IMR-90 (cell line): ENCODE results near the gene PRMT7. TPM values are rescaled to one million over a fixed set of nuclear protein-coding genes. Genes with fewer than 3 reads are reported as not detected.

Experiments used
- ATAC-seq: fragments of 200-7000 bp; cut with Tn5 transposase; 2 replicates; pipeline ENCODE4 v1.9.1; 2020; ENCODE audit warnings: low read depth, mild to moderate bottlenecking, moderate library complexity
- BruUV-seq: library from RNA; stranded (reverse); fragments of 400-500 nt; replicated peaks from 2 replicates; lab custom pipeline; 2021; lab: Mats Ljungman, UMichigan
- CTCF ChIA-PET: fragments of 300-600 bp; formaldehyde crosslinking; extraction: SDS; loops from one replicate; lab custom pipeline; 2021; ENCODE audit warnings: antibody characterized with exemption; lab: Yijun Ruan, JAX
- POLR2A ChIA-PET: fragments of 300-600 bp; sonication (Branson Sonifier 250); formaldehyde crosslinking; loops from one replicate; lab custom pipeline; 2022; ENCODE audit warnings: antibody characterized with exemption; ENCODE audit not compliant: unreplicated experiment; lab: Charles Lee
- DNase-seq: peaks from one replicate; pipeline ENCODE4 v3.0.0; 2013
- H2AFZ ChIP-seq: replicated peaks from 2 replicates; pipeline ENCODE3; 2013; ENCODE audit warnings: low read length, mild to moderate bottlenecking; ENCODE audit not compliant: poor library complexity
- H2AK5ac ChIP-seq: 2 replicates; pipeline ENCODE4 v1.6.1; 2013; ENCODE audit warnings: low read depth, low read length, inconsistent platforms
- H2AK9ac ChIP-seq: replicated peaks from 2 replicates; pipeline ENCODE3; 2013; ENCODE audit warnings: mild to moderate bottlenecking, low read depth, low read length, moderate library complexity; ENCODE audit not compliant: poor library complexity
- H2BK120ac ChIP-seq: 2 replicates; pipeline ENCODE4 v1.6.1; 2013; ENCODE audit warnings: low read depth, low read length, inconsistent platforms
- H2BK15ac ChIP-seq: 3 replicates; pipeline ENCODE4 v1.6.1; 2013; ENCODE audit warnings: low read depth, low read length, inconsistent platforms
- H2BK20ac ChIP-seq: 2 replicates; pipeline ENCODE4 v1.6.1; 2013; ENCODE audit warnings: low read depth, mild to moderate bottlenecking, inconsistent platforms, low read length, moderate library complexity
- H2BK5ac ChIP-seq: 2 replicates; pipeline ENCODE4 v1.6.1; 2013; ENCODE audit warnings: mild to moderate bottlenecking, low read depth, low read length, inconsistent platforms; ENCODE audit not compliant: poor library complexity, severe bottlenecking
- H3K14ac ChIP-seq: replicated peaks from 2 replicates; pipeline ENCODE4 v1.6.1; 2013; ENCODE audit warnings: low read depth, low read length, inconsistent platforms
- H3K18ac ChIP-seq: 2 replicates; pipeline ENCODE4 v1.6.1; 2013; ENCODE audit warnings: low read depth, low read length, control low read depth
- H3K23ac ChIP-seq: 2 replicates; pipeline ENCODE4 v1.6.1; 2013; ENCODE audit warnings: low read depth, low read length, inconsistent platforms
- H3K27ac ChIP-seq: 2 replicates; pipeline ENCODE4 v1.5.1; 2013; ENCODE audit warnings: mild to moderate bottlenecking, control low read depth, low read length; ENCODE audit not compliant: insufficient read depth
- H3K27me3 ChIP-seq: 2 replicates; pipeline ENCODE4 v1.6.1; 2013; ENCODE audit warnings: low read length; ENCODE audit not compliant: control insufficient read depth, insufficient read depth
- H3K36me3 ChIP-seq: 2 replicates; pipeline ENCODE4 v1.6.1; 2013; ENCODE audit warnings: low read length, mixed read lengths; ENCODE audit not compliant: control insufficient read depth, insufficient read depth
- H3K4ac ChIP-seq: 2 replicates; pipeline ENCODE4 v1.6.1; 2013; ENCODE audit warnings: low read depth, low read length, inconsistent platforms
- H3K4me1 ChIP-seq: 2 replicates; pipeline ENCODE4 v1.6.1; 2013; ENCODE audit warnings: low read length, mixed read lengths; ENCODE audit not compliant: control insufficient read depth, insufficient read depth
- H3K4me2 ChIP-seq: 2 replicates; pipeline ENCODE4 v1.6.1; 2013; ENCODE audit warnings: low read depth, mild to moderate bottlenecking, control low read depth, low read length, moderate library complexity
- H3K4me3 ChIP-seq: 2 replicates; pipeline ENCODE4 v1.5.1; 2013; ENCODE audit warnings: low read depth, mild to moderate bottlenecking, control low read depth, low read length, moderate library complexity; ENCODE audit not compliant: insufficient read depth
- H3K56ac ChIP-seq: 2 replicates; pipeline ENCODE4 v1.6.1; 2013; ENCODE audit warnings: low read length, inconsistent platforms; ENCODE audit not compliant: insufficient read depth; ENCODE audit errors: extremely low read depth
- H3K79me1 ChIP-seq, 2 experiments: 2 replicates each; pipeline ENCODE4 v1.6.1; 2013; ENCODE audit warnings: low read length in 2 of 2, inconsistent platforms in 1 of 2, low read depth in 1 of 2
- H3K9ac ChIP-seq: 2 replicates; pipeline ENCODE4 v1.6.1; 2013; ENCODE audit warnings: low read depth, low read length, control low read depth
- H3K9me1 ChIP-seq: 2 replicates; pipeline ENCODE4 v1.6.1; 2013; ENCODE audit warnings: low read length, inconsistent platforms; ENCODE audit not compliant: insufficient read depth
- H3K9me3 ChIP-seq: 2 replicates; pipeline ENCODE4 v1.6.1; 2013; ENCODE audit warnings: low read length; ENCODE audit not compliant: control insufficient read depth, insufficient read depth
- H4K20me1 ChIP-seq: 2 replicates; pipeline ENCODE4 v1.6.1; 2013; ENCODE audit warnings: low read length, inconsistent platforms; ENCODE audit not compliant: insufficient read depth
- H4K5ac ChIP-seq: 2 replicates; pipeline ENCODE4 v1.6.1; 2013; ENCODE audit warnings: mild to moderate bottlenecking, low read depth, low read length, control low read depth
- H4K8ac ChIP-seq, 2 experiments: 2 replicates each; pipeline ENCODE4 v1.6.1; 2013; ENCODE audit warnings: low read depth in 2 of 2, low read length in 2 of 2, control low read depth in 1 of 2, inconsistent platforms in 1 of 2
- H4K91ac ChIP-seq: 2 replicates; pipeline ENCODE4 v1.6.1; 2013; ENCODE audit warnings: low read depth, low read length, inconsistent platforms; ENCODE audit not compliant: insufficient read depth
- NFE2L2 ChIP-seq: fragments of 150-350 bp; IDR thresholded peaks from 2 replicates; pipeline ENCODE4 v1.6.1; 2016; ENCODE audit warnings: low read depth, mild to moderate bottlenecking, low read length
- WGBS, 2 experiments: methylation state at CpG; one replicate each; pipeline versions ENCODE4 v1.1.5 to v1.1.7; 2013; ENCODE audit warnings: missing lambda C conversion rate in 2 of 2; ENCODE audit not compliant: insufficient read length in 1 of 2; ENCODE audit errors: extremely low coverage in 2 of 2; 5-methylcytosine and 5-hydroxymethylcytosine counted together
- dilution Hi-C: fragments of 300-500 bp; cut with HindIII; formaldehyde crosslinking; loops from one replicate; pipeline ENCODE4 v1.14.3; 2018; ENCODE audit warnings: low sequenced_read_pairs; ENCODE audit not compliant: unreplicated experiment
- in situ Hi-C: fragments of 300-500 bp; cut with MboI; formaldehyde crosslinking; loops from 3 replicates; pipeline ENCODE4 v1.14.3; 2019; ENCODE audit warnings: low sequenced_read_pairs, inconsistent platforms, mixed read lengths
- intact Hi-C: fragments of 100-400 bp; cut with micrococcal nuclease; formaldehyde crosslinking; loops from 2 replicates; pipeline ENCODE4 v1.10.0; 2022
- polyA plus RNA-seq, 3 experiments: library from polyadenylated mRNA; depleted of rRNA; stranded (reverse); fragments of >200 nt; gene quantifications; 2 replicates each; pipeline ENCODE4 v1.2.3, GENCODE V29; 2012; ENCODE audit warnings: low replicate concordance in 1 of 3
- total RNA-seq: library from RNA; depleted of rRNA; stranded (reverse); fragments of >200 nt; gene quantifications from 2 replicates; pipeline ENCODE4 v1.2.3, GENCODE V29; 2012

PRMT7 gene
- total and polyA plus RNA-seq, 2 of the 4 experiments (the other 2 are of a cell fraction), result 63.1 to 68.6 TPM

- H3K23ac ChIP-seq, result no peak overlapping the region
- H2BK20ac ChIP-seq, result no peak overlapping the region
- no peak overlapping the region for H3K4me2 ChIP-seq
- 87% methylated on average over 5 of the region's 16 CpGs; no CpG with 5 or more reads in 1 of the 2 experiments for WGBS, 2 experiments
- H2BK15ac ChIP-seq, result no peak overlapping the region
- H3K56ac ChIP-seq, result no peak overlapping the region
- no peak overlapping the region for H3K9ac ChIP-seq
- peaks cover 3% of the 10 kb centered on the region; the same call in 1 of the 2 replicates for H3K27me3 ChIP-seq
- no peak overlapping the region for H2BK120ac ChIP-seq
- in situ Hi-C loops (no loop called here), dilution Hi-C loops (no loop called here), intact Hi-C loops (no loop called here)
- H2AK9ac ChIP-seq, result no peak overlapping the region
- H3K9me3 ChIP-seq, result no peaks in the 10 kb centered on the region
- no peak overlapping the region for H4K91ac ChIP-seq
- peaks cover 17% of the 10 kb centered on the region for H3K36me3 ChIP-seq
- no peak overlapping the region for H4K8ac ChIP-seq
- H3K14ac ChIP-seq, result no peak overlapping the region
- CTCF ChIA-PET, result no interaction called here
- no peak overlapping the region for H4K5ac ChIP-seq
- H2BK5ac ChIP-seq, result no peak overlapping the region
- no peak overlapping the region for H3K18ac ChIP-seq
- ATAC-seq (no peak), DNase-seq (no peak)
- no peak for TF ChIP-seq NFE2L2
- H3K4ac ChIP-seq, result no peak overlapping the region
- POLR2A ChIA-PET, result no interaction called here
- H2AK5ac ChIP-seq, result no peak overlapping the region
- no peaks in the 10 kb centered on the region for H3K4me1 ChIP-seq
- H2AFZ ChIP-seq, result no peak overlapping the region
- no TSS peak for BruUV-seq
- no peaks in the 10 kb centered on the region for H3K79me1 ChIP-seq
- H4K20me1 ChIP-seq, result no peaks in the 10 kb centered on the region
- H3K9me1 ChIP-seq, result no peaks in the 10 kb centered on the region
- H3K27ac ChIP-seq, result no peak overlapping the region
- H3K4me3 ChIP-seq, result no peak overlapping the region
Observed at GRCh38 chr16:68361485-68361884, 50.7 kb downstream of the PRMT7 start.
